HG03565 (cell line): ENCODE results near the gene TBCB.
"Not testable (repeated sequence)": the region's sequence is repeated elsewhere in the genome, so short reads cannot be mapped to it uniquely, and the experiment has no call there.

Experiments used
- ATAC-seq: cut with Tn5 transposase; IDR thresholded peaks from one replicate; pipeline ENCODE4 v1.9.1; 2021; ENCODE audit warnings: mild to moderate bottlenecking, moderate library complexity; ENCODE audit not compliant: unreplicated experiment

TBCB gene

GRCh38 chr19:36169084-36169760, 54.0 kb downstream of the TBCB start:
- ATAC-seq = no peak

DNA sequence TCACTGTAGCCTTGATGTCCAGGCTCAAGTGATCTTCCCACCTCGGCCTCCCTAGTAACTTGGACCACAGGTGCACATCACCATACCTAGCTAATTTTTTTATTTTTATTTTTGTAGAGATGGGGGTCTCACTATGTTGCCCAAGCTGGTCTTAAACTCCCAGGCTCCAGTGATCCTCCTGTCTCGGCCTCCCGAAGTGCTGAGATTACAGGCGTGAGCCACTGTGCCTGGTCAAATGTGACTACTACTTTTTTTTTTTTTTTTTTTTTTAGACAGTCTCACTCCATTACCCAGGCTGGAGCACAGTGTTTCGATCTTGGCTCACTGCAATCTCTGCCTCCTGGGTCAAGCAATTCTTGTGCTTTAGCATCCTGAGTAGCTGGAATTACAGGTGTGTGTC, 57.6 kb downstream of the TBCB start:
- no peak for ATAC-seq

DNA sequence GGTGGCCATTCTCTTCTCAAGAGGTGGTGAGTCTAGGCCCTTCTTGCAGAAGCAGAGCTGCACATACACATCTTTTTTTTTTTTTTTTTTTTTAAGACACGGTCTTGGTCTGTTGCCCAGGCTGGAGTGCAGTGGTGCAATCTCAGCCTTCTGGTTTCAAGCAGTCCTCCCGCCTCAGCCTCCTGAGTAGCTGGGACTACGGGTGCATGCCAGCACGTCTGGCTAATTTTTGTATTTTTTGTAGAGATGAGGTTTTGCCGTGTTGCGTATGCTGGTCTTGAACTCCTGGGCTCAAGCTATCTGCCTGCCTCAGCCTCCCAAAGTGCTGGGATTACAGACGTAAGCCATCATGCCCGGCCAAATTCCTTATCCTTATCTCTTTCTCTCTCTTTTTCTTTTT, 58.6 kb downstream of the TBCB start:
- not testable (repeated sequence) for ATAC-seq
